ENCODE measurements around the gene KIF25. TPM values are rescaled to one million over a fixed set of nuclear protein-coding genes. Genes with fewer than 3 reads are reported as not detected.
A peak's percentile ranks its signal among the peaks of the same experiment; 100 is the strongest.

Gene KIF25
- total RNA-seq, 1 experiment from 2014 or later, result not detected

DNA sequence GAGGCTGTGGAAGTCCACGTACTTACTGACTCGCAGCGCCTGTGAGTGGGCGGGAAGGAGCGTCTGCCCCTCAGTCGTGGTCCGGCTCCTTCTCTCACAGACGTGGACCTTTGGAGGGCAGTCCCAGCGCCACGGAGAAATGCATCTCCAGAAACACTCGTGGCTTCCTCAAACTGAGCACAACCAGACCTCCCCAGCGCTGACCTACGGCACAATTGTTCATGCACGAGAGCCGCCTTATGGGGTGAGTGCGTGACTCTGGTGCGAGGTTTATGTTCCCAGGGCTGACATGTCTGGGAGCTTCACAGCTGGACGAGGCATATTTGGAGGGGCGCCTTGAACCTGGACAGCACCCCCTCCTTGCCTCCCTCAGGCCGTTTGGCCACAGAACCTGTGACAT lies 51.8 kb downstream of the KIF25 start:
- DNase-seq (ENCODE audit: low read depth), result no peak

DNA sequence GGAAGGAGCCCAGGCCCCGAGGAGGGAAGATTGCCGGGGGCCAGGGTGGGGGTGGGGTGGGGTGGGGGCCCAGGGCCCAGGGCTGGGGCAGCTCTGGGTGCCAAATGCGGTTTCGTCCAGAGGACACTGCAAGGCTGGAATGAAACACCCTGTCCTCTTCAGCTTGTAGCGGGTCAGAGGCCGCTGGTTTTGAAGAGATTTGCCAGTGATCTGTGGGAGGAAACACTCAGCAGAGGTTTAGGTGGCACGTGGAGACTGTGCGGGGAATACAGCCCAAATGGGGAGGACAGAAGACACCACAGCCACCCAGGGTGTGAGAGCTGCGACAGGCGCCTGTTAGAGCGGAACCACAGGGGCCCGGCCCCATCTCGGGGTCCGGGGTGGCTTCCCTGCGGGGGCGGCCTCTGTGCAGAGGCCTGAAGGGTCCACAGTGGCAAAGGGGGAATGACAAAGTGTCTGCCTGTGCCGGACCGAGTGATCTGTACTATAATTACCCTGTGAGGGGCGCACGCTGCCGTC lies 52.3 kb downstream of the KIF25 start:
- no peak for DNase-seq (ENCODE audit: low read depth)

DNA sequence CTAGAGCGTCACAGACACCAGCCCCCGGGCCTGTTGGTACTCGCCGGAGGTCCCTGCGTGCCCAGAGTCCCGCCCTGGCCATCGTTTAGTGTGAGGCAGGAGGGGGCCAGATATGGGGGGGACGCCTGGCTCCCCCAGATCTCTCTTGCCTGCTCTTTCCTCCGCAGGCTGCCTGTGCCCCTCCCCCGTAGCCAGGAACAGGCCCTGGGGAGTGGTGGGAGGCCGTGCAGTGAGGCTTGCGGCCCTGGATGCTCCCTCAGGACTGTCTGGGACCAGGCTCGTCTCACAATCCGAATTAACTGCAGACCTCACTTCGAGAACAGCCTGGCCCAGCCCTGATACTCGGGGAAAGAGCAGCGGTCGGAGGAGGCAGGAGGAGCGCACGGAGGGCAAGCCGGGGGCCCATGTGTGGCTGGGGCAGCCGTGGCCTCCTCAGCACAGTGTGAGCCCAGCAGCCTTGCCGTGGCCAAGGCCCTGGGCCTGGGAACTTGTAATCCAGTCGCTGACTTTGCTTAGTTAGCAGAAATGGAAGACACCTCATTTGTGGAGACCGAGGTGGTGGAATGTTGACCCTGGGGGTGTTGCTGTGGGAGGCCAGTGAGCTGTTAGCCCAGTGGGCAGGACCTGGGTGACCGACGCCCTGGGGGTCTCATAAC lies 52.9 kb downstream of the KIF25 start:
- DNase-seq (ENCODE audit: low read depth), result no peak

DNA sequence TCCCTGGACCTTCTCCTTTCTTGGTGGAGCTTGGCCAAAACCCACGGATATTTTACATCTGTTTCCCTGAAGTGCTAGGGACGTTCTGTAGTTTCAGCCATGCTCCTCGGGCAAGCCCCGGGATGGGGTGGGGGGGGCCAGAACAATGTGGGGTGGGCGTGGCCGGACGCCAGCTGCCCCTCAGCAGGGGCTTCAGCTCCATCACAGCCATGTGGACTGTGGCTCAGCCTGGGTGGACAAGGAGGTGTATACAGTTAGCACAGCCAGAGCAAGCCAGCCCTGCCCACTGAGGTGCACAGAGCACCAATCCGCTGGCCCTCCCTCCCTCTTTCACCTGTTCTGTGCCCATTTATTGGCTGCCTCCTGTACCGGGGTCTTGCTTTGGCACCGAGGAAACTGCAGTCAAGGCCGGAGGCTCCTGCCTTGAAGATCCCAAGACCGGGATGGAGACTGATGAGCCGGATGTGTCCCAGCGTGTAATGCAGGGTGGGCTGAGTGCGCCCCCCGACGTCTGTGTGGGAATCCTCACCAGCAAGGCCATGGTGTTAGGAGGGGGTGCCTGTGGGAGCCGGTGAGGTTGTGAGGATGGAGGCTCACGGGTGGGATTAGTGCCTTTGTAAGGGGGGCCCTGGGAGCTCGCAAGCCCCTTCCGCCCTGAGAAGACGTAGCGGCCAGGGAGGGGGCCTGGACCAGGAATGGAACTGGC lies 53.6 kb downstream of the KIF25 start:
- peak; percentile 2 for DNase-seq (ENCODE audit: low read depth)

DNA sequence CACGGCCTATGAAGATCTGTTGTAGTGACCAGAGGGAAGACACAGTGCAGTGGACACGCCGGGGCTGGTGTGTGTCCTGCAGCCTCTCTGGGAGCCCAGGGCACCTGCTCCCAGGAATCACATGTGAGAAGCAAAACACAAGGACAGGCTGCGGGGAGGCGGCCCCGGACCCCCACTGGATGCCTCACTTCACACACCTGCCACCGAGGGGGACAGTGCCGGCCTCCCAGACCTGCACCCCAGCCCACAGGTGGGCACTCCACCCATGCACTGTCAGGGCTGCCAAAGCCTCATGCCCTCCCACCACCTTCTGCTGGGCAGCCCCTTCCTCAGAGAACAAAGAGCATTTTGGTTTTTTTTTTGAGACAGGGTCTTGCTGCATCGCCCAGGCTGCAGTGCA lies 54.2 kb downstream of the KIF25 start:
- no peak for DNase-seq (ENCODE audit: low read depth)

DNA sequence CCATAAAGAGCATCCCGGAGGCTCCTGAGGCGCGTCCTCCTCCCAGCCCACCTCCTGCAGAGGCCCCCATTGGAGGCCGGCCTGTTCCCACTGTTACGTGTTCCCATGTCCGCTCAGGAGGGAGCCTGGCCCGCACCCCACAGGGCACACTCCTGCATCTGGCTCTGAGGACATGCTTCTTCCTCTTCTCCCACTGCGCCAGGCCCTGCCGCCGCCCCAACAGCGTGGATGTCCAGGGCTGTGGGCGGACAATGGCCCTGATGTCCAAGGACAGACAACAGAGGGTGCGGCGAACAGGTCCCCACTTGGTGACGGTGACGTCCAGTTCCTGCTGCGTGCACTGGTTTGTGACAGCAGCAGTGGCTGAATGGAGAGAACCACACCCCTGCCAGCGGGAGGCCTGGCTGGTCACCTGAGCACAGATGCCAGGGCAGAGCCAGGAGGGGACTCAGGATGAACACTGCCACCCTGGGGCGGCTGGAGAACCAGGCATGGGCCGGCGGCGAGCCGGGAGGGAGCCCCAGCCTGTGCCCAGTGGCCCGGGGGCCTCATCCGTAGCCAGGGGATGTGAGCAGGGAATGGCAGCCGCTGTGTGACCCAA lies 54.9 kb downstream of the KIF25 start:
- no peak for DNase-seq (ENCODE audit: low read depth)

DNA sequence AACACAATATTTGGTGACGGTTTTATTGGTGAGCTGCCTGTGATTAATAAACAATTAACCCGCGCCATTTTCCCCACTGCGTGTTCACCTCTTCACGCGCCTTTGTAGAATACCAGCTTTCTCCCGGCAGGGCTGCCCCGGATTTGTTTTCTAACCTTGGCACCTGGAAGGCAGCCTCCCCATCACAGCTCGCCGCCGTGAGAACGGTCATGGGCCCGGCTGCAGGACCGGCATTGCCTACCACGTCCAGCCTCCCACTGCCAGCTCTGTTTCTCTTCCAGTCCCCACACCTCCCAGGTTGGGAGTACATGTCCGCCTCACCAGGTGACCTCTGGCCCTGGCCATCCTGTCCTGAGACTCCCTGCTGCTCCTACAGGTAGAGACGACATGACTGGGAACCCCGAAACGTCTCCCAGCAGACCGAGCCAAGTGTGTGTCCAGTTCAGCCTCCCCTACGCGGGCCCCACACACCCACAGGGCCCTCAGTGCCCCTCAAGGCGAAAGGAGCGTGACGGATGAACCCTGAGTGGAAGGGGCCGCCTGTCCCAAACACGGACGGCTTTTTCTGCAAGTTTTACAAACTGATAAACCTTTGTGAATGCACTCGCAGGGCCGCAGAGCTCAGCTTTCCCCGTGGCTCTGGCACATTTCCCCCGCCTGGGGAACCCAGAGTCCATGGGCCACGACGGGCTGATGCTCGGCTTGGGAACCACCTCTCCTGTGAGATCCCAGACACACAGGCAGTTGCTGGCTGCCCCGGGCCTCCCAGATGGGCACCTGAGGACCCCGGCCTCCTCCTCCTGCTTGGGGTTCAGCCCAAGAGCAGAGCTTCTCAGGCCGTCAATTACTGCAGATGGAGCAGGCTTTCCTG lies 55.9 kb downstream of the KIF25 start:
- no peak for DNase-seq (ENCODE audit: low read depth)

DNA sequence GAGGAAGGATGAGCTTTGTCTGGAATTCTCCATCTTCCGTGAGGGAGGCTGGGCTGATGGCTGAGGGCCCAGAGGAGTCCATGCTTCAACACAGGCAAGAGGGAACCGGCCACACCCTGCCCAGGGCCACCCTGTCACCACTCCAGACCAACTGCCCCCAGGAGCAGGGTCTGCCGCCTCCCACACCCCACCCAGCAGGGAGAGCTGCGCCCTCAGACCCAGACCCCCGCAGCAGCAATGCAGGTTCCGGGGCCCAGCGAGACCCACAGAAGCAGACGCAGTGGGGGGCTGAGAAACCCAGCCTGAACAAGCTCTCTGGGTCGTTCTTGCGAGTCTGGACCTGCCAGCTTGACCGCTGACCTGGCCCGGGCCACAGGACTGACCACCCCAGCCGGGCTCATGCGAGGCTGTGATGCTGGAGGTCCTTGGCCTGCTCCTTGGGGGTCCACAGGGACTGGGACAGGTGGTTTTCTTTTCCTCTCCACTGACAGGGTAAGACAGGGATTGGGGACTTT lies 56.5 kb downstream of the KIF25 start:
- DNase-seq (ENCODE audit: low read depth), result no peak

DNA sequence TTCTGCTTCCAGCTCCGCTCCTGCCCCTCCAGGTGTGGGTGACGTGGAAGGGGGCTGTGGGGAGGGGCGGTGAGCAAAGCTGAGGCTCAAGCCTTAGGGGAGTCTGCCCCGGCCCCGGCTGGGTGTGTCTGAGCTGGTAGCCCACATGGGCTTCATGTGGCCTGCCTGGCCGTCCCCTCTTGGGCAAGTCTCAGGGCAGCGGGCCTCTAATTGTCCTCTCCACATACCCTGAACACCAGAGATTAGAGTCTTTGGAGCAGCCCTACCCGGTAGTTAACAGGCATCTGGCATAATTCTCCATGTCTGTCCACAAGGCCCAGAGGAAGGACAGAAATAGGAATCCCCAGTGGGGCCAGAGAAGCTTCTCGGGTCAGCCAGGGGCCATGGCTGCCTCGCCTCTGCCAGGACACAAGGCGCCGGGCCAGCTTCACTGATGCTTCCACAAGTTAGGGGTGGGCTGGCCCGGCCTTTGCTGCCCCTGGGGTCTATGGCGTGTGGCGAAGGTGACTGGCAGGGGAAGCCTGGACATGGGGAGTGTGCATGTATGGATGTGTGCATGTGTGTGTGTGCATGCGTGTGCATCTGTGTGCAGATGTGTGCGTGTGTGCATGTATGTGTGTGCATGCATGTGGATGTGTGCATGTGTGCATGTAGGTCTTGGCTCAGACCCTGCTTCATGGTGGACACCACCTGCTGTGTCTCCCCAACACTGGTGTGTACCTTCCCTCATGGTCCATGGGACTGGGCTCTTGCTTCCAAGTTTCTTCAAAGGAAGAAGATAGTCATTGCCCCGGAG lies 57.5 kb downstream of the KIF25 start:
- no peak for DNase-seq (ENCODE audit: low read depth)

DNA sequence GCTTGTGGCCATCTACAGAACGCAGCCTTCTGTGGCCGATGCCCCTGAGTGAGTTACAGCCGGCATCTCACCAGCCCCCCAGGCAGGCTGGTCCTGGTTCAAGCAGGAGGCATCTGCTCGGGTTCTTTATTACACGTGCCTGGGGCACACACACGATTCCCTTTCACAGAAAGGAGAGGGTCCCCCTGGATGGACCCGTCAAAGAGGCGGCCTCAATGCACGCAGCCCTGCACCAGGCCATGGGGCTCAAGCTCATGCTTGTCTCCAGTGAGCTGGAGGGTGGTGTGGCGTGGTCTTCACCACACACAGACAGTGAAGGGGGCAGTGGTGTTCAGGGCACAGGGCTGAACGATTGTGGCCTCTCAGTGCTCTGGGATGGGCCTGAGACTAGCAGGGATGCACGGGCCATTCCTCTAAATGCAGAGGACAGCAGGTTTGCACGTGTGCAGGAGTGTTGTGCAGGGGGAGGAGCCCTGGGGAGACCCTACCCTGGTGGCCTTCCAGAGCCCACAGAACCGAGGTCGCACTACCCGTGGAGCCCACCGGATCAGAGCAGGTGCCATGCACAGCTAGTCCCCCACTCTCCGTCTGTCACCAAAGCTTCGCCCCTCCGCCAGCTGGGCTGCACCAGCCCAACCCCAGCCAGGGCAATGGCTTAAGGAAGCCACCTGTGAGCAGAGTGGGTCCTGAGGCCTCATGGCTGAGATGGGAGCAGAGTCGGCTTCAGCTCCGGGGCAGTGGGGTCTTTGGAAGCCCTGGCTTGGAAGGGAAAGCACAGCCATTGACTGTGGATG lies 58.4 kb downstream of the KIF25 start:
- no peak for DNase-seq (ENCODE audit: low read depth)

DNA sequence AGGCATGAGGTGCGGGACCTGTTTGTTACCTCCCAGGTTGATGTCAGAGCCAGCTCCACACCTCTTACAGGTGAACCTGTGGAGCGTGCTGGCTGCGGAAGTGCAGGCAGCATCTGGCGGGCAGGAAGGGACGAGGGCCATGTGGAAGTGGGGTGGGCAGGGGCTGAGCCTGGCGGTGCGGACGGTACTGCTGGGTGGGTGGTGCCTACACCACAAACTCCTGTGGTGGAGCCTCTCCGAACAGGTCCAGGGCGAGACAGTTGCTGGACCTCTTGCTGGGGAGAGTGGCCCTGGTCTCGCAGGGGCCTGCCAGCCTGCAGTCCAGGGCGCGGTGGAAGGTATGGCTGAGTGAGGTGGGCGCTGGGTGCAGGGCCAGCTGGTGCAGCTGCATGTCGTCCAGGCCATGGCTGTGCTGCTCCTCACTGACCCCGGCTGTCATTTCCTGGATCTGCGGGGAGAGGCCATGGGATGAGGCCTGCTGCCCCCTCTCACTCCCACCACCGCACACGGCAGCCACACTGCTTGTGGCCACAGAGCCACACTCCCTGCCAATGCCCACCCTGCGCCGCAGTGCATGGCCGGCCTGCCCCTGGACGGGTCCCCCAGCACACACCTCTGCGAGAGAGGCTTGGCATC lies 59.5 kb downstream of the KIF25 start:
- DNase-seq (ENCODE audit: low read depth), result no peak

DNA sequence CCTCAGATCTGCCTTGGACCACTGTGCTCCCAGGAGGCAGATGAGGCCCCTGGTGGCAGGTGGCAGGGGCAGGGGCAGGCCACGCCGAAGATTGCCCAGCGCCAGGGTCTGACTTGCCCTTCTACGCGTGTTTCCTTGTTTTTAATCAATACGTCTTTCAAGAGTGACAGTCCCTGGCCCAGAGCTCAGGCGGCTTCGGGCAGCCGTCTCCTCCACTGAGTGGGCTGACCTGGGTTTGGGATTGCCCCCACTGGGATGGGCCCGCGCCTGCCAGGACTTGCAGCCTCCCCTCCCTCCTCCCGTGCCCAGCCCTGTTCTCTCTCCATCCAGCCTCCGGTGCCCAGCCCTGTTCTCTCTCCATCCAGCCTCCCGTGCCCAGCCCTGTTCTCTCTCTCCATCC lies 60.4 kb downstream of the KIF25 start:
- no peak for DNase-seq (ENCODE audit: low read depth)

DNA sequence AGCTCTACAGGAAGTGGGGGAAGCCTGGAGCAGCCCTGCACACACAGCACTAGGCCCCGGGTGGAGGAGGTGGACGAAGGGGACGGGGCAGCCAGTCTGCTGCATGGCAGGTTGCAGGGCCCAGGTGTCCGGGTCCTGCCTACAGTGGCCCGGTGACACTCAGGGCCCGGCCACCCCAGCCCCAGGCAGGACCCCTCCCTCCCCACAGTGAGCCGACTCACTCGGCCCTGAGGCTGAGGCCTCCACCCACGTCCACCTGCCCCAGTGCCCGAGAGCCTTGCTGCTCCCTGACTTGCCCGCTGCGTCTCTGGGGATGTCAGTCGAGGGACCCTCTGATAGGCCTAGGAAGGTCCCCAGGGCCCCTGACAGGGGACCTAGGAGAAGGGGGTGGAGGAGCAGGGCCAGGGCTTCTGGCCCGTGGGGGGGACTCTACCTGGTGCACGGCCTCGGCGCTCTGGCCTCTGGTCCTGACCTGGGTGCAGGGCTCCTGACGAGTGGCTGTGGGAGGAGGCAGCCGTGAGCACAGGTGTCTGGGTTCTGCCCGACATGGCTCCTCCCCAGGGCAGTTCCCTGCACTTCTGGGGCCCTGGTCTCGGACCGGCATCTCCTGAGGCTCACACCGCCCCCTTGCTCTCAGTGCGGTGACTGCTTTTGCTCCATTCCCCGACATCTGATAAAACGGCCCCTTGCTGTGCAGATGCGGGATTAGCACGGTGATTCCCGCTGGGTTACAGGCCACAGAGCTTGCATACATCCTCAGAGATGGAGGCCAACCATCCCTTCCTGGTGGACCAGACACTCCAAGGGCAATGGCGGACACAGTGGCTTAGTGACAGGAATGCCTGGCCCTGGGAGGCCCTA lies 61.5 kb downstream of the KIF25 start:
- no peak for DNase-seq (ENCODE audit: low read depth)

DNA sequence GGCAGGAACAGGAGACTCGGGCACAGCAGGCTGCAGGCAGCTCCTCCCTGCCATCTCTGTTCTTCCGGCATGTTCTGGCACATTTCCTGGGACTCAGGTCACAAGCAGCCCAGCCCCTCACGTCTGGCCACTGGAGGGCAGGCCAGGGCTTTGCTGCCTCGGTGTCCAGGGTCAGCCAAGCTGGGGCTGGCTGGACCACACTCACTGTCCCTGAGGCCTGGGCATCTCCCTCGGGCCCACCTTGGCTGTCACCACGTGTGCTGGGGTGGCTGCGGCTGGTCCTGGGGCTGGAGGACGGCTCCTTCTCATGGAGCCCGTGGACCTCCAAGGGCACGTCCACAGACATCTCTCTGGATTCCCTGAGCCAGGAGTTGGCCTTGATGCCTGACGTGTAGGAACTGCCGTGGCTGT lies 63.1 kb downstream of the KIF25 start:
- DNase-seq (ENCODE audit: low read depth), result peak; percentile 25

DNA sequence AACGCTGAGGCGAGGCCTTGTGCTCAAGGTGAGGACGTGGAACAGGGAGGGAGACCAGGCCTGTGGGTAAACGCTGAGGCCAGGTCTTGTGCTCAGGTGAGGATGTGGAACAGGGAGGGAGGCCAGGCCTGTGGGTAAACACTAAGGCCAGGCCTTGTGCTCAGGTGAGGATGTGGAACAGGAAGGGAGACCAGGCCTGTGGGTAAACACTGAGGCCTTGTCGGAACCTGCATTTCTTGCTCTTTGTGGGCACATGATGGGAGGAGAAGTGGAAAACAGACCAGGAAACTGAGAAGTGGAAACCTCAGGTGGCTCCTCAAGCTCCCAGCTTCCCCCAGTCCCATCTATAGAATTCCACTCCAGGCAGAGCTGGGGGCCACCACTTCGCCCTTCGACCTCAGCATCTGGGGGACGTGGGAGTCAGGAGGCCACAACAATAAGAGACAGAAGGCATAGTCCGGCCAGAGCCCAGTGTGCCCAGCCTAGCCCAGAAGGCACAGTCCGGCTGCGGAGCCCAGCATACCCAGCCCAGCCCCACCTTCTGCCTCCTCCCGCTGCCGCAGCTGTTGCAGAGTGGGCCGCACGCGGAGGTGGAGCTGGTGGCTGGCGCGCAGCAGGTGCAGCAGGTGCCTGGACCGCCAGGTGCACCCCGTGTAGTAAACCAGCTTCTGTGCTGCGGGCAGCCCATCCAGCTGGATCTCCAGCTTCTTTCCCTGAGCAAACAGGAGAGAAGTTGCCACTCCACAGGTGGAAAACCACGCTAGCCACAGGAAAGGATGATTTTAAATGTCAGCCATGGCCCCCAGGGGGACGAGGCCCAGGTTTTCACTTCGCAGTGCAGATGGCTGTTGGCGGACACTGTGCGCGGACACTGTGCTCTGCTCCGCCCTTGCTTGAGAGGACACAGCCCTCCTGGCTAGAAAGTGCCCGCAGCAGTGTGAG lies 64.1 kb downstream of the KIF25 start:
- no peak for DNase-seq (ENCODE audit: low read depth)

DNA sequence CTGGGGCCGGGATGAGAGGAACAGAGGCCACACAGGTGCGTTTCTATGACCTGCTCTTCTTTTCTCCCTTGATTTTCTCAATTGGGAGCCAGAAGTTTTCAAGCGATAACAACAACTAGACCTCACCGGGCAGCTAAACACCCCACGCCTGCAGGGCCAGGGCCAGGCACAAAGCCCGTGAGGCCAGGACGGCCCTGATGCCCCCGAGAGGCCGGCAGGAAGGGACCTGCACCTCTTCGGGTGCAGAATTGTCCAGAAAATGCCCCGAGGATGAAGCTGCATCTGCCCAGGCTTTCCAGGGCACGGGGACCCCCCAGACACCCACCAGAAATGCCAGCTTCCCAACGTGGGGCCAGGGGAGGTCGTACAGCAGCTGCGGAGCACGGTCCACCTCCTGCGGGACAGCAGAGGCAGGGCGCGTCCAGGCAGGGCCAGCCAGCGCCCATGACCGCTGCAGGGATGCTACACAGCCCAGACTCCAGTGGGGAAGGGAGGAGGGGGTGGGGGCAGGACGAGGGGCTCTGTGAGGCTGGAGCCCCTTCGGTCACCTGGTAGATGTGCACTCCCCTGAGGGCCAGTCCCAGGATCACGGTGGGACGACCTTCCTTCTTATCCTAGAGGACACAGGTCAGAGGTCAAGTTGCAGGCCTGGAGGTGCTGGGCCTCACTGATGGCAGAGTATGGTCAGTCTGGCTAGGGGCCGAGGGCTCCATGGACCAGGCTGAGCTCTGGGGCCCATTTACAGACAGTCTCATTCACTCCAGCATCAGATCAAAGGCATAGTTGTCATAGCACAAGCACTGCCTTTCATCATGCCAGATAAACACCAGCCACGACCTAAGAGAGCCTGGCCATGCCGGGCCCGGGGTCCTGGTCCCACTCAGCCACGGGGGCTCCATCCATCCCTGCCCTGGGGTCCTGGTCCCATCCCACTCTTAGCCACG lies 65.1 kb downstream of the KIF25 start:
- DNase-seq (ENCODE audit: low read depth), result no peak
